ENCODE results near the gene WASHC3.

WASHC3 gene

DNA sequence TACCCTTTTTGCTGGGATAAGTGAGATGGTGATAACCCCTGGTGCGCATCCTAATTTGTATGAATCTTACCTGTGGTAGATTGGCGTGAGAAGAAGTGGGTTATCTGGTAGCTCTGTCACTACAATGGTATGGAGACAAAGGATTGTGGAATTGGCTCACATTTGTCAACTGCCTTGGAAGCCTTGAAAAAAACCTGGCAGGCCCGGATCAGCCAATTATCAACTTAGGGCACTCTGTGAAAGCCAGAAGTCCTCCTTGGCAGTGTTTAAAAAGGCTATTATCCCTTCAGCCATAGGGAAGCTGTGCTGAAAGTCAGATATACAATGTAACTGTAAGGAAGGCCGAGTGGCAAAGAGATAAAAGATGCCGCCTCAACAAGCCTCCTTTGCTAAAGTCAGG is 56.5 kb downstream of the WASHC3 start:
- no peak overlapping the region for H3K23ac ChIP-seq (ENCODE audit: low read depth, low read length, poor library complexity)
- WGBS, 2 donors (ENCODE audit: extremely low coverage in 2 of 2, insufficient read length in 2 of 2, insufficient replicate concordance in 1 of 2) = no CpG with 5 or more reads among the region's 5 CpGs
- H3K18ac ChIP-seq (ENCODE audit: low read length) = no peak overlapping the region
- H3K4me2 ChIP-seq (ENCODE audit: insufficient read depth, low read length, poor library complexity, severe bottlenecking) = no peak overlapping the region
- H2BK5ac ChIP-seq (ENCODE audit: low read length) = no peak overlapping the region
- no peak overlapping the region for H4K91ac ChIP-seq (ENCODE audit: low read depth, low read length, poor library complexity)
- no peak overlapping the region for H4K8ac ChIP-seq (ENCODE audit: low read depth, low read length)
- H3K36me3 ChIP-seq (replicated peaks in 1 of 2; ENCODE audit: control insufficient read depth in 2 of 2, insufficient read depth in 2 of 2, low read length in 2 of 2) = no peaks in the 10 kb centered on the region
- H3K27ac ChIP-seq (replicated peaks; ENCODE audit: low read length) = no peak overlapping the region
- H2AK5ac ChIP-seq (ENCODE audit: low read depth, low read length) = no peak overlapping the region
- no peak overlapping the region for H3K4ac ChIP-seq (ENCODE audit: low read length)
- no peak overlapping the region for H3K9ac ChIP-seq (ENCODE audit: low read depth, low read length, poor library complexity)
- H3K79me1 ChIP-seq (ENCODE audit: low read depth, low read length) = no peaks in the 10 kb centered on the region
- no peaks in the 10 kb centered on the region for H3K4me1 ChIP-seq (ENCODE audit: control insufficient read depth in 2 of 2, insufficient read depth in 1 of 2, low read depth in 1 of 2, low read length in 2 of 2)
- no peak for DNase-seq (ENCODE audit: low spot score)
- H2BK120ac ChIP-seq (ENCODE audit: low read depth, low read length) = no peak overlapping the region
- no peak overlapping the region for H3K14ac ChIP-seq (ENCODE audit: low read length)
- H2AFZ ChIP-seq (ENCODE audit: low read length) = no peak overlapping the region
- H2BK12ac ChIP-seq (ENCODE audit: low read length) = no peak overlapping the region
- no peaks in the 10 kb centered on the region for H3K27me3 ChIP-seq (ENCODE audit: control insufficient read depth in 3 of 3, insufficient read depth in 3 of 3, low read depth in 1 of 3, low read length in 3 of 3)
- no peaks in the 10 kb centered on the region for H3K9me3 ChIP-seq (replicated peaks in 1 of 2; ENCODE audit: control insufficient read depth in 2 of 2, insufficient read depth in 1 of 2, low read depth in 1 of 2, low read length in 2 of 2)
- no peak overlapping the region for H3K4me3 ChIP-seq (ENCODE audit: low read length in 2 of 2)
- H2BK15ac ChIP-seq (ENCODE audit: low read length) = no peak overlapping the region

DNA sequence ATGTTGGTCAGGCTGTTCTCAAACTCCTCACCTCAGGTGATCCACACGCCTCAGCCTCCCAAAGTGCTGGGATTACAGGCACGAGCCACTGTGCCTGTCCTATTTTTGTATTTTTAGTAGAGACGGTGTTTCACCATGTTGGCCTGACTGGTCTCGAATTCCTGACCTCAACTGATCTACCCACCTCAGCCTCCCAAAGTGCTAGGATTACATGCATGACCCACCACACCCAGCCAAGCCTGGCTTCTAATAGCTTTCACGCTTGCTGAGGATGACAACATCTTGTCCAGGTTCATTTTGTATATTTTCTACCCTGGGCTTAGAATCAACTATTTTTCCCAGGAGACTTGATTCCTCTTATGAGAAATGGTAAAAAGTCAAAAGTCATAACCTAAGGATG is 64.7 kb downstream of the WASHC3 start:
- no peak overlapping the region for H3K14ac ChIP-seq (ENCODE audit: low read length)
- H2BK12ac ChIP-seq (ENCODE audit: low read length) = no peak overlapping the region
- no peaks in the 10 kb centered on the region for H3K36me3 ChIP-seq (replicated peaks in 1 of 2; ENCODE audit: control insufficient read depth in 2 of 2, insufficient read depth in 2 of 2, low read length in 2 of 2)
- no peak overlapping the region for H3K4me2 ChIP-seq (ENCODE audit: insufficient read depth, low read length, poor library complexity, severe bottlenecking)
- no peaks in the 10 kb centered on the region for H3K9me3 ChIP-seq (replicated peaks in 1 of 2; ENCODE audit: control insufficient read depth in 2 of 2, insufficient read depth in 1 of 2, low read depth in 1 of 2, low read length in 2 of 2)
- no peak overlapping the region for H2AK5ac ChIP-seq (ENCODE audit: low read depth, low read length)
- H3K23ac ChIP-seq (ENCODE audit: low read depth, low read length, poor library complexity) = no peak overlapping the region
- DNase-seq (ENCODE audit: low spot score) = no peak
- no peak overlapping the region for H2BK120ac ChIP-seq (ENCODE audit: low read depth, low read length)
- H3K79me1 ChIP-seq (ENCODE audit: low read depth, low read length) = no peaks in the 10 kb centered on the region
- no peaks in the 10 kb centered on the region for H3K27me3 ChIP-seq (ENCODE audit: control insufficient read depth in 3 of 3, insufficient read depth in 3 of 3, low read depth in 1 of 3, low read length in 3 of 3)
- no peak overlapping the region for H4K91ac ChIP-seq (ENCODE audit: low read depth, low read length, poor library complexity)
- no peak overlapping the region for H3K18ac ChIP-seq (ENCODE audit: low read length)
- H4K8ac ChIP-seq (ENCODE audit: low read depth, low read length) = no peak overlapping the region
- no peak overlapping the region for H3K9ac ChIP-seq (ENCODE audit: low read depth, low read length, poor library complexity)
- no peaks in the 10 kb centered on the region for H3K4me1 ChIP-seq (ENCODE audit: control insufficient read depth in 2 of 2, insufficient read depth in 1 of 2, low read depth in 1 of 2, low read length in 2 of 2)
- H3K27ac ChIP-seq (replicated peaks; ENCODE audit: low read length) = no peak overlapping the region
- no CpG with 5 or more reads among the region's 5 CpGs for WGBS, 2 donors (ENCODE audit: extremely low coverage in 2 of 2, insufficient read length in 2 of 2, insufficient replicate concordance in 1 of 2)
- no peak overlapping the region for H2AFZ ChIP-seq (ENCODE audit: low read length)
- H2BK5ac ChIP-seq (ENCODE audit: low read length) = no peak overlapping the region
- H3K4me3 ChIP-seq (ENCODE audit: low read length in 2 of 2) = no peak overlapping the region
- H2BK15ac ChIP-seq (ENCODE audit: low read length) = no peak overlapping the region
- no peak overlapping the region for H3K4ac ChIP-seq (ENCODE audit: low read length)

DNA sequence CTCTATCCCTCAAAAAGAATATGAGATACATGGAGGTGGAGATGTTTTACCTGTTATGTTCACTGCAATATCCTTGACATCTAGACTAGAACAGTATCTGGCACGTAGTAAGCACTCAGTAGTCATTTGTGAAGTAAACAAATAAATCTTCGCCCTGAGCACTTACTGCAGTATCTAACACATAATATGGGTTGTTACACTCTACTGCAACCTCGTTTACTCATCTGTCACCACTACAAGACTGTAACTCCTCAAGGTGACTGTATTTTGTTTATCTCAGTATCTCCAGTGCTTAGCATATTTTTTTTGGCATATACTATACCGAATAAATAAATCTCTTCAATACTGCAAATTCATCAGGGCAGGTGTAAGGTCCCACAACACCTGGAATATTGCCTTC is 66.1 kb downstream of the WASHC3 start:
- H3K23ac ChIP-seq (ENCODE audit: low read depth, low read length, poor library complexity) = no peak overlapping the region
- no peak for DNase-seq (ENCODE audit: low spot score)
- no peaks in the 10 kb centered on the region for H3K79me1 ChIP-seq (ENCODE audit: low read depth, low read length)
- no peak overlapping the region for H2AK5ac ChIP-seq (ENCODE audit: low read depth, low read length)
- H4K8ac ChIP-seq (ENCODE audit: low read depth, low read length) = no peak overlapping the region
- H3K14ac ChIP-seq (ENCODE audit: low read length) = no peak overlapping the region
- no peak overlapping the region for H3K18ac ChIP-seq (ENCODE audit: low read length)
- H3K4me1 ChIP-seq (ENCODE audit: control insufficient read depth in 2 of 2, insufficient read depth in 1 of 2, low read depth in 1 of 2, low read length in 2 of 2) = no peaks in the 10 kb centered on the region
- H2BK120ac ChIP-seq (ENCODE audit: low read depth, low read length) = no peak overlapping the region
- H3K4ac ChIP-seq (ENCODE audit: low read length) = no peak overlapping the region
- no peak overlapping the region for H2BK12ac ChIP-seq (ENCODE audit: low read length)
- no peak overlapping the region for H3K27ac ChIP-seq (replicated peaks; ENCODE audit: low read length)
- H4K91ac ChIP-seq (ENCODE audit: low read depth, low read length, poor library complexity) = no peak overlapping the region
- H3K36me3 ChIP-seq (replicated peaks in 1 of 2; ENCODE audit: control insufficient read depth in 2 of 2, insufficient read depth in 2 of 2, low read length in 2 of 2) = no peaks in the 10 kb centered on the region
- no CpG with 5 or more reads among the region's 4 CpGs for WGBS, 2 donors (ENCODE audit: extremely low coverage in 2 of 2, insufficient read length in 2 of 2, insufficient replicate concordance in 1 of 2)
- H2AFZ ChIP-seq (ENCODE audit: low read length) = no peak overlapping the region
- no peak overlapping the region for H2BK15ac ChIP-seq (ENCODE audit: low read length)
- H2BK5ac ChIP-seq (ENCODE audit: low read length) = no peak overlapping the region
- H3K4me3 ChIP-seq (ENCODE audit: low read length in 2 of 2) = no peak overlapping the region
- H3K9ac ChIP-seq (ENCODE audit: low read depth, low read length, poor library complexity) = no peak overlapping the region
- H3K27me3 ChIP-seq (ENCODE audit: control insufficient read depth in 3 of 3, insufficient read depth in 3 of 3, low read depth in 1 of 3, low read length in 3 of 3) = no peaks in the 10 kb centered on the region
- H3K4me2 ChIP-seq (ENCODE audit: insufficient read depth, low read length, poor library complexity, severe bottlenecking) = no peak overlapping the region
- no peaks in the 10 kb centered on the region for H3K9me3 ChIP-seq (replicated peaks in 1 of 2; ENCODE audit: control insufficient read depth in 2 of 2, insufficient read depth in 1 of 2, low read depth in 1 of 2, low read length in 2 of 2)

DNA sequence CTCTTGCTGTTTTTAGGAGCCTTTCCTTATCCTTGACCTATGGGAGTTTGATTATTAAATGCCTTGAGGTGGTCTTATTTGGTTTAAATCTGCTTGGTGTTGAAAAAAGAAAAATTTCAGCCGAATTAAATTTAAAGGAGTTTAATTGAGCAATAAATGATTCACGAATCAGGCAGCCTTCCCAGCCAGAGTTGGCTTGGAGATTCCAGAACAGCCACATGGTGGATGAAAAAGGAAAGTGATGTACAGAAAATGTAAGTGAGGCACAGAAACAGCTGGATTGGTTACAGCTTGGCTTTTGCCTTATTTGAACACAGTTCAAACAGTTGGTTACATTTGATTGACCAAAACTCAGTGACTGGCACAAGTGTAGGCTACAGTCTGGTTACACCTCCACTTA is 69.7 kb downstream of the WASHC3 start:
- no peak overlapping the region for H2AK5ac ChIP-seq (ENCODE audit: low read depth, low read length)
- H3K4me3 ChIP-seq (ENCODE audit: low read length in 2 of 2) = no peak overlapping the region
- H3K23ac ChIP-seq (ENCODE audit: low read depth, low read length, poor library complexity) = no peak overlapping the region
- no peak overlapping the region for H3K9ac ChIP-seq (ENCODE audit: low read depth, low read length, poor library complexity)
- DNase-seq (ENCODE audit: low spot score) = no peak
- no peak overlapping the region for H4K91ac ChIP-seq (ENCODE audit: low read depth, low read length, poor library complexity)
- no peaks in the 10 kb centered on the region for H3K9me3 ChIP-seq (replicated peaks in 1 of 2; ENCODE audit: control insufficient read depth in 2 of 2, insufficient read depth in 1 of 2, low read depth in 1 of 2, low read length in 2 of 2)
- no peaks in the 10 kb centered on the region for H3K36me3 ChIP-seq (replicated peaks in 1 of 2; ENCODE audit: control insufficient read depth in 2 of 2, insufficient read depth in 2 of 2, low read length in 2 of 2)
- WGBS, 2 donors (ENCODE audit: extremely low coverage in 2 of 2, insufficient read length in 2 of 2, insufficient replicate concordance in 1 of 2) = no CpG with 5 or more reads among the region's 2 CpGs
- H2BK120ac ChIP-seq (ENCODE audit: low read depth, low read length) = no peak overlapping the region
- no peak overlapping the region for H4K8ac ChIP-seq (ENCODE audit: low read depth, low read length)
- H3K4me1 ChIP-seq (ENCODE audit: control insufficient read depth in 2 of 2, insufficient read depth in 1 of 2, low read depth in 1 of 2, low read length in 2 of 2) = no peaks in the 10 kb centered on the region
- H3K18ac ChIP-seq (ENCODE audit: low read length) = no peak overlapping the region
- no peak overlapping the region for H3K27ac ChIP-seq (replicated peaks; ENCODE audit: low read length)
- H2AFZ ChIP-seq (ENCODE audit: low read length) = no peak overlapping the region
- no peaks in the 10 kb centered on the region for H3K79me1 ChIP-seq (ENCODE audit: low read depth, low read length)
- no peak overlapping the region for H2BK5ac ChIP-seq (ENCODE audit: low read length)
- no peak overlapping the region for H2BK15ac ChIP-seq (ENCODE audit: low read length)
- H3K14ac ChIP-seq (ENCODE audit: low read length) = no peak overlapping the region
- no peak overlapping the region for H3K4ac ChIP-seq (ENCODE audit: low read length)
- no peak overlapping the region for H2BK12ac ChIP-seq (ENCODE audit: low read length)
- no peak overlapping the region for H3K4me2 ChIP-seq (ENCODE audit: insufficient read depth, low read length, poor library complexity, severe bottlenecking)
- no peaks in the 10 kb centered on the region for H3K27me3 ChIP-seq (ENCODE audit: control insufficient read depth in 3 of 3, insufficient read depth in 3 of 3, low read depth in 1 of 3, low read length in 3 of 3)
